HG02973 (cell line): ENCODE results near the gene DPH6.

Experiments used
- ATAC-seq: cut with Tn5 transposase; IDR thresholded peaks from one replicate; pipeline ENCODE4 v1.9.1; 2021; ENCODE audit warnings: moderate library complexity; ENCODE audit not compliant: unreplicated experiment

The DPH6 gene

DNA sequence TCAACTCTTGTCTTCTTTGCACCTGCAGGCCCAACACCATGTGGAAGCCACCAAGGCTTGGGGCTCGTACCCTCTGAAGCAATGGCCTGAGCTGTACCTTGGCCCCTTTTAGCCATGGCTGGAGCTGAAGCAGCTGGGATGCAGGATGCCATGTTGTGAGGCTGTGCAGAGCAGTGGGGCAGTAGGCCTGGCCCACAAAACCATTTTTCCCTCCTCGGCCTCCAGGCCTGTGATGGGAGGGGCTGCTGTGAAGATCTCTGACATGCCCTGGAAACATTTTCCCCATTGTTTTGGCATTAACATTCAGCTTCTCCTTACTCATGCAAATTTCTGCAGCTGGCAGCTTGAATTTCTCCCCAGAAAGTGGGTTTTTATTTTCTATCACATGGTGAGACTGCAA is 58.5 kb downstream of the DPH6 start:
- no peak for ATAC-seq

DNA sequence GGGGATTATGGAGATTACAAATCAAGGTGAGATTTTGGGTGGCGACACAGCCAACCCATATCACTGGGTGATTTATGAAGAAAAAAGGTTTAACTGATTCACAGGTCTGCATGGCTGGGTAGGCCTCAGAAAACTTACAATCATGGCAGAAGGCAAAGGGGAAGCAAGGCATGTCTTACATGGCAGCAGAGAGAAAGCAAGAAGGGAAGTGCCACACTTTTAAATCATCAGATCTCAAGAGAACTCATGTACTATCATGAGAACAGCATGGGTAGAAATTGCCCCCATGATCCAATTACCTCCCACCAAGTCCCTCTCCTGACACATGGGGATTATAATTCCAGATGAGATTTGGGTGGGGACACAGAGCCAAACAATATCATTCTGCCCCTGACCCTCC is 59.7 kb downstream of the DPH6 start:
- ATAC-seq, result no peak

DNA sequence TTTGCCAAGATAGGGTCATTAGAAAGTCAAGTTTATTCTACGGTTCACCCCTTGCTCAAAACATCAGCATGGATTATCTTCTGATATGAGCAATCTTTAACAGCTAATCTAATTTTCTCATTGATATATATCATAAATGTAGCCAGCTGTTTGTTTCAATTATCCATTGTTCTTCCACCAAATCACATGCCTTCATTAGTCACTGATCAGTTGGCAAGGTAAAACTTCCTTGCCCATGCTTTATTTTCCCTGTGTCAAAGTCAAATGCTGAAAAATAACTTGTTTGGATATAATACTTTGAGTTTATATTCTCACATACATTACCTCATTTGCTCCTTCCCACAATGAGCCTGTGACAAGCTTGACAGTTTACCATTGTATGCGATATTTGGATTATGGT is 60.6 kb downstream of the DPH6 start:
- no peak for ATAC-seq

DNA sequence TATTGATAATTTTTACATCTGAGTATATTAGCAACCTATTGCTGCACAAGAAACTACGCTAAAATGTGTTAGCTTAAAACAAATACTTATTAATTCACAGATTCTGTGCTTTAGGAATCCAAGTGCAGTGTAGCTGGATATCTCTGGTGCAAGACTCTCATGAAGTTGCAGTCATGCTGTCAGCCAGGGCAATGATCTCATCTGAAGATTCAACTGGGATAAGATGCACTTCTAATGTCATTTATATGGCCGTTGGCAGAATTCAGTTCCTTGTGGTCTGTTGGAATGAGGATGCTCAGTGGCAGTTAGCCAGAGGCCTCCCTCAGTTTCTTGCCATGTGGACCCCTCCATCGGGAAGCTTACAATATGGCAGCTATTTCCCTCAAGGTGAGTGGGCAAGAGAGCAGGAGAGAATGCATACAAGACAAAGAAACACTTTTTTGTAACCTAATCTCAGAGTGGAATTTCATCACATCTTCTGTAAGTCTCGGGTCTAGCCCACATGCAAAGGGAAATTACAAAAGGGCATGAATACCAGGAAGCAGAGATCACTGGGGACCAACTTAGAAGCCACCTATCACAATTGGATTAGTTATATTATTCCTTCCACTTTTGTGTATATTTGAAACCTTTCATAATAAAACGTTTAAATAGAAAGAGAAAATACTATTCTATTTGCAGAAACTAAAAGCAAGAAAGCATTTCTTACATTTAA is 61.6 kb downstream of the DPH6 start:
- ATAC-seq, result no peak

DNA sequence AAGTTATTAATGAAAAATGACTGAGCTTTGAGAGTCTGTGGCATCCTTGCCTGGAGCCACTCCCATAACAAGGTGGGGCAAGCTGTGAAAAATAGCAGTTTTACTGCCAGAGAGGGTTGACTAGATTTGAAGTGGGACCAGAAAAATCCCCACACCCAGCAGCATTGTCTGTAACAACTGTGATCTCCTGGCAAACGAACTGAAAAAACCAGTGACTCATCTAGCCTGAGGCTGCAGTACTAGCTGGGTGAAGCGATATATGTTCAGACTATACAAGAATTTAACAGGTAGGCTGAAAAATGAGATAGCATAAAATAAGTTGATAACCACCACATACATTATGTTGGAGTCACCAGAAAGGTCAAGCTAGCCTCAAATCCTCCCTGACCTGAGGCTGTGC is 64.0 kb downstream of the DPH6 start:
- ATAC-seq, result no peak

DNA sequence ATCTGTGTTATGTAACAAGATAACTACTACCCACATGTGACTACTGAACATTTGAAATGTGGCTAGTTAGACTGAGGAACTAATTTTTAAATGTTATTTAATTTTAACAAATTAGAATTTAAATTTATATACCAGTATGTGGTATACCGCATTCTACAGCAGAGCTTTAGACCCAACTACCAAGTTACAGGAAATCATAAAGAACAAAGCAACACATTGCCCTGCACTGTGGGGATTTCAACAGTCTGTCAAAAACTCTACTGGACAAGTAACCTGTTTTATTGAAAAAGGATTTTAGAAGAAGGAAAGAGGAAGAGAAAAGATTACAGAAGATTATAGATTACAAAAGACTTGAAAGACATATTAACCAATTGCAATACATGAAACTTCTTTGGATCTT is 64.9 kb downstream of the DPH6 start:
- no peak for ATAC-seq

DNA sequence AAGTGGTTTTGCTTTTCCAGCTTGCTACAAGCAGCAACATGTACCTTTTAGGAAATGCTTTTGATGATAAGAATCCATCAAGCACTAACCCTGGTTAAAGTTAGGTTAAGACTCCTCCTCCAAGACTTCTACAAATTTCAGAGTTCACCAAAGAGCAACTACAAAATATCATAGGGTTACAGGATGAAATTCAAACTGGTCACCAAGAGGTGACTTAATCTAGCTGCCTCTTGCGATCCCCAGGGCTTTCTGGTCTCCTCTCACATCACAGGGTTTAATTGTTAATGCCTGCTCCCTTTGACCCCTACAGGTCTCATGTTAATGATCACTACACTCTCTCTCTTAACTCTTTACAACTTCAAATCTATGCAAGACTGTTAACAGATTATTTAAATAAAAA is 66.5 kb downstream of the DPH6 start:
- no peak for ATAC-seq

DNA sequence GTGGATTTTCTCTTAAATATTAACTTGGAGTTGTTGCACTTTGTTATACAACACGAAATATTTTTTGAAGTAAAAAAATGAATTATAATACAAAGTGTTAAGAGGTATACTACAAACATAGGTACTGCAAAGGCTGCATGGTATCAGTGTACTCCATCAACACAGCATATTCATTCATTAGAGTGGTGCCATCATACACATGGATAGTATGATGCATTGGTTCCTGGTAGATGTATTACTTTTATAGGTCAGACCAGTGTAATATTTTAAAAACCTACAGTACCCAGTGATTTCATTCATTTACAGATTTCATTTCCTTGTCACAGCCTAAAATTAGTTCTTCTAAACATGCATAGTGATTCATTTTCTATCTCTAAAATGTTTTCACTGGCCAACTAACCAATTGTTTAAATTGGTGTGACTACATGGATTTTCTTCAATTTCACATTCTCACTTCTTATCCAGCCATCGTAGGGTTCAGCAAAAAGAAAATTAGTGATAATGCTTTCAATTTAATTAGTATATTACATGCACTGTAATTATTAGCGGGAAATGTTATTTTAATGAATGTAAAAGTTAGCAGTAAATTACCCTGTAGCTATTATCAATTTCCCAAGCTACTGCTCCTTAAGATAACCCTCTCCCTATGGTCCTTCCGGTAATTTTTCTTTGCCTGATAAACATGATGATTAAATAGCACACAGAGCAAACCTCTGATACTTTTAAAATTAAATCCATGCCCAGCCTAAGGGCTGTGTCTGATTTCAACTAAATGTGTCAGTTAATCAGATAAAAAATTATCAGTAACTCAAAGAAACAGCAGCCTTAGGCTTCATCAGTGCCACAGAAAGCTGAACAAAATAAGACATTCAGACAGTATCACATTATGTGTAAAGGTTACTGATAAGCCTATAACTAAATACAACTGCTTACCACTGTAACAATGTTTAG is 68.4 kb downstream of the DPH6 start:
- no peak for ATAC-seq

DNA sequence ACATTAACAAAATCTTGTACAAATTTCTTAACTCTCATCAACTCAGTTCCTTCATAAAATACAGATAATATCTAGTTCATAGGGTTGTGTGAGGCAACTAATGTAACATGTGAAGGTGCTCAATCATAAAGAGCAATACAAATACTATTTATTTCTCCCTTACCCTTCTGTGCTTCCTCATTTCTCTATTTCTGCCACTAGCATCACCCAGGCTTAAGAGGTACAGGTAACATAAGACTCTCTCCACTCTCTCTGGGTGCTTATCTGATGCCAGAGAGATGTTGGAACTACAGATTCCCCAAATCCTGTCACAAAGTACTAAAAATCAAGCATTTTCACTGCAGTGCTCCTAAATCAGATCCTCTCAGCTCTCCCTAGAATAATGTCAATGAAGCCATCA is 74.9 kb downstream of the DPH6 start:
- ATAC-seq, result no peak

DNA sequence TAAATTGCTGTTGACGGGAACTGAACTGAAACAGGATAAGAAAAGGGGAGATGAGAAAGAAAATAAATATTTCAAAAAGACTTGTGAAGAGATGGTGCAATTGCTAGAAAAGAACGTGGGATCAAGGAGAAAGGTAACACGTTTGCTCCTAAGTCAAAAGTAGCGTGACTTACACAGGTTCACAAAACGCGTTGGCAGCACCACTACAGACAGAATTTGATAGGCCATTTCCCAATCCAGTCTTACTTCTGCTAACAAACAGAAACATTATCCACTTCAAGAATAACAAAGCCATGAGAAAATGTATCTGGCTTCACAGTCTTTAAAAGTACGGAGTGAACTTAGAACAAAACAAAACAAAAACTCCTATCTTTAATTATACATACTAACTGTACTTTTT is 75.5 kb downstream of the DPH6 start:
- no peak for ATAC-seq

DNA sequence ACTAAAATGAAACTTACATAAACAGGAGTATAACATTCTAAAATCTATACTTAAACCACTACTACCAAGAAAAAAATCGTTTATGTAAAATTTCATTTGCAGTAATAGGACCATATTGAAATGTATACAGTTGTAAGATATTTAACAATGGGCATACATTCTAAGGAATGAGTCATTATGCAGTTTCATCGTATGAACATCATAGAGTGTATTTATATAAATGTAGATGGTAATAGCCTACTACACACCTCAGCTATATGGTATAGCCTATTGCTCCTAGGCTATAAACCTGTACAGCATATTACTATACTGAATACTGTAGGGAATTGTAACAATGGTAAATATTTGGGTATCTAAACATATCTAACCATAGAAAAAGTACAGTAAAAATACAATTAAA is 79.5 kb downstream of the DPH6 start:
- no peak for ATAC-seq

DNA sequence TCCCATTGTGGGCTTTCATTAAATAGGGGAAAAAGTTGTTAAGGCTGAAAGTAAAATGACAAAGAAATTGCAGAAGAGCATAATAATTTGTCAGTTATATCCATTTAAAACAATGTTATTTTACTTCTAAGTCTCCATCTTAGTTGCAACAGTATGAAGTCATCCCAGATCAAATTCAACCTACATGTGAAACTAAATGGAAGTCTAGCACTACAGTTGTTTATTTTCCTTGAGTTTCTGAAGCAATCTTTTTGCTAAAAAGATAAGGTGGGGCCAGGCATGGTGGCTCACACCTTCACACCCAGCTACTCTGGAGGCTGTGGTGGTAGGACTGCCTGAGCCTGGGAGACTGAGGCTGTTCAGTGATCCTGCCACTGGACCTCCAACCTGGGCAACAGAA is 80.2 kb downstream of the DPH6 start:
- ATAC-seq, result no peak

DNA sequence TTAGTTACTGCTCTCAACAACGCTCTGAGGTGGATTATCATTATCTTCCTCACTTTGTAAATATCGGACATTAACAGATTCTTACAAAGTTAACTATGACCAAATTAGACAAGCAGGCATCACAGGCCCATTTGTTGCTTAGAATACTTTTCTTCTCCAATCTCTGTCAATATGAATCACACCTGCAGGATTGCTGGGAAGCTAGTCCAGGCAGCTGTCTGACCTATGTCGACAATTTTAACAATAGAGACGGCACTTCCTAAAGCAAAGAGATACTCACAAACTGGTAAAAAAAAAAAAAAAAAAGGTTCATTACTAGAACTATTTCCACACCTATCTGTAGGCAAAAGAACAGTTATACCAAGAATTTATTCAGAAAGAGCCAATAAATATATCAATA is 85.3 kb downstream of the DPH6 start:
- no peak for ATAC-seq

DNA sequence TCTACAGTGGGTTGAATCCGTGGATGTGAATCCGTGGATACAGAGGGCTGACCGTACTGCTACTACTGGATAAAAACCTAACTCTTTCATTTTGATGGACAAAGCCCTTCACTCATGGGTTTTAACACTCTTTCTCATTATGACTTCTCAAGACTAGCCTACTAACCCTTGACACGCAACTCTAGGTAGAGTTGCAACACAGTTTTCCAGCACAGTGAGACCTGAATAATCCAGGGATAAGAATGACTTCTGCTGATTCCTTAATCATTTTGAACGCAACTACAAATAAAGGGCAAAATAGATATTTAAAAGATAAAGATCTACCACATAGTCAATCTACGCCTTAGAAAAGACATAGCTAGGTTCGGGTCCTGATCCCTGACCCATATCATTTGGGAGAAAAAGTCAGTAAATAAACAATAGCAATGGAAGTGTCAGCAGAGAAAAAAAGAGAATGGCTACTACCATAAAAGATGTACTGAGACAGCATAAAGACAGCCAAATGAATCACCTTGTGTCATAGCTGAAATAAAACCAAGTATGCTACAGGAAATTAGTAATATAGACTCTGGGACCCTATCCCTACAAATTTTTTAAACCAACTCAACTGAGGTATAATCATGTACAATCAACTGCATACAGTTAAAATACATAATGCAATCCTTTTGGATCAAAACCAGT is 87.6 kb downstream of the DPH6 start:
- ATAC-seq, result no peak

DNA sequence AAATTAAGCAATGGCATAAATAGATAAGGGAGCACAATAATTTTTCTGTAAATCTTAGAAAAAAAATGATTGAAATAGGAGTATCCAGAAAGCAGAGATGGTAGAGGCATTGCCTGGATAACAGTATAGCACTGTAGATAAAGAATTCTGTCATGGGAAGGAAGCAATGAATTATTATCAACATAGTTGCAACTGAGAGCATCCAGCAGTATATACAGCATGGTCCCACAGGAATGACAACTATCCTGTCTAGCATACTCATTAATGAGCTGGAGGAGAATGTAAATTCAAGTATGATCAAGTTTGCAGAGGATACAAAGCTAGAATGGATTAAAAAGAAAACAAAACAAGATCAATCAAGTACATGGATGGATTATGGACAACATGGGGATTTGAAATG is 90.8 kb downstream of the DPH6 start:
- ATAC-seq, result no peak

DNA sequence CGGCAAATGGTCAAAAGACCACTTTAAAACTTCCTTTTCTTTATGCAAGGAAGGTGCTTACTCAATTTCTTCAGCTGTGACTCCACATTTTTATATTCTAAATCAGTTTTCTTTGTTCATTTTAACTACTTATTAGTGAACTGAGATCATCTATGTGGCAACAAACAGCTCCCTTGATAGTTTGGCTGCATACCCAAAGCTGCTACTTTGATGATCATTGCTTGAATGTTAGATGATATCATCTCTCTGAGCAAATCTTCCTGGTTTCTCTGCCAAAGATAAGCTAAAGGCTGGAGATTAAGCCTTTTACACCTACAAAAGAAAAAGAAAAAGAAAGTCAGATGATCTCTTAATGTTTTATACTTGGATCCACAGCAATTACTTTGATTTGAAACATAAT is 95.5 kb downstream of the DPH6 start:
- no peak for ATAC-seq

DNA sequence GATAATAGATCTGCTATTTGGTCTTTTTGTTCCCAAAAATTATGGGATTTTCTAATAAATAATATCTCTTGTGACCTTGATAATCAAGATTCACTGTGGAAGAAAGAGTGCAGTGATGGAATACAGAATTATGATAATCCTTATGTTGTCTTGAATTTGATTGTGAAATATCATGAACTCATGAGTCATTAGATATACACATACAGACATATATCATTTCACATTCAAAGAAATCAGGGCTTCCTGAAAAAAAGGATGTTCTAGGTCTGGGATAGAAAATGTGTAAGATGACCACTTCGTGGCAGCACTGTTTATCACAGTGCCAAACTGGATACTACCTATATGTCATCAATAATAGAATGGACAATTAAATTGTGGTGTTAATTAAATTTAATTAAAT is 97.7 kb downstream of the DPH6 start:
- ATAC-seq, result no peak

DNA sequence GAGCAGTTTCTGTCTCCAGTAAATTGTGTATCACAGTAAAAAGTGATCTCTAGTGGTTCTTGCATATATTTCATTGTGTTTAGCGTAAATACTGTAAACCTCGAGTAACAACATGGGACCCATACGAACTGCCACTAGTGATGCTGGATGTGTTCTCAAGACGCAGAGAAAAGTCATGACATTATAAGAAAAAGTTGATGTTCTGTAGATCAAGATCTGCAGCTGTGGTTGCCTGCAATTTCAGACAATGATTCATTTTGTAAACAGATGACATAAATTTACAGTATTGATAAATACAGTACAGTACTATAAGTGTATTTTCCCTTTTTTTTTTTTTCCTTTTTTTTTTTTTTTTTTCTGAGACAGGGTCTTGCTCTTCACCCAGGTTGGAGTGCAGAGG is 100.1 kb downstream of the DPH6 start:
- ATAC-seq, result no peak

DNA sequence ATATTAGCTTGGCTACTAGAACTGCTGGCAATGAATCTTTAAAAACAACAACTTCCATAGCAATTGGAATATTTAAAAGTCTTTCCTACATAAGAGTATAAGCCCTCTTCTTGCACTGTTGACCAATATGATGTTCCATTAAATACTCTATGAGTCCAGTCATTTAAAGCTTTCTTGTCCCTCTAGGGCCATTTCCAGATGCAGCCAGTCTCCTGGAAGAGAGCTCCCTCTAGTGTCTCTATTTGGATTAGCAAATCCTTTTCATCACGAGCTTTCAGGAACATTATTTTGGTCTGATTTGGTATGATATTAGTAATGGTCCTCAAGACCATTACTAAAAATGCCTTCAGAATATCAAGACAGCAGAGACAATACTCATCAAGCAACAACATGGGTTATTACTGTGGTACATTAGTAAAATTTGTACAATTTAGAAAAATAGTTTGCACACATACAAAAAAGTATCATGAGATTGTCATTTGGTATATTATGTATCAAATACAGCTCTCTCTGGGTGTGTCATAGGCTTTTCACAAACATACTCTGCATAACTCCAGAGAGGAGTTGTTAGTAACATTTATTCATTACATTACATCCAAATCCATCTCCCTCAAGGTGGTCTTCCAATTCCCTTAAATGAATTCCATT is 101.3 kb downstream of the DPH6 start:
- no peak for ATAC-seq

DNA sequence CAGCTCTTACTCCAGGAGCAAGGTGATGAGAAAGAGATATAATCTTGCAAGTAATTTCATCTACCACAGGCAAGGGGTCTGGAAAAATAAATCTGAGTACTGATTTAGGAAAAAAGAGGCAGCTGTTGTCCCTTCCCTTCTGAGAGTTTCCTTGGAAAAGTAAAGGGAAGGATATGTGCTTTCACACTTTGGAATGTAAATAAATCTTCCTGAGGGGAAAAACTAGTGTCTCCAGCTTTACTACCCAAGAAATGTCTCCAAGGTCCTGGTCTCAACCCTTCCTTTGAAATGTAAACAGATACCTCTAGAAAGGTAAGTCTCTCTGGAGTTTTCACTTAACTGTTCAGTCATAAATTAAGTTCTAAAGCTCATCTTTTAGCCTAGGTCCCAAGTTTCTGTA is 102.6 kb downstream of the DPH6 start:
- no peak for ATAC-seq

DNA sequence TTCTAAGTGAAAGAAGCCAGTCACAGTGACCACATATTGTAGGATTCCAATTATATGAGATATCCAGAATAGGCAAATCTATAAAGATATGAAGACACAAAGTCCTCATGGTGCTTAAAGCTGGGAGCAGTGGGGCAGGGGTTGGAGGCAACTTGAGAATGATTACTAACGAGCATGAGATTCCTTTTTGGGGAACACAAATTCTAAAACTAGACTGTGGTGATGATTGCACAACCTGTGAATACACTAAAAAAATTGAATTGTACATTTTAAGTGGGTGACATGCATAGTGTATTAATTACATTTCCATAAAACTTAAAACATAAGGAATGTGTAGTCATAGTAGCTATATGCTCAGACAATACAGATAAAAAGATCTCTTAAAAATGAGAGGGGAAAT is 103.2 kb downstream of the DPH6 start:
- no peak for ATAC-seq
